HepG2 (cell line): ENCODE measurements around the gene CFI. TPM values are rescaled to one million over a fixed set of nuclear protein-coding genes. Genes with fewer than 3 reads are reported as not detected.

Experiments
- CAMTA2 ChIP-seq: sonication (generic); formaldehyde crosslinking; IDR thresholded peaks from 2 replicates; pipeline ENCODE4 v1.4.0; 2020; ENCODE audit warnings: mild to moderate bottlenecking, missing genetic modification reagents, borderline replicate concordance
- DMAP1 ChIP-seq: IDR thresholded peaks from 2 replicates; pipeline ENCODE4 v1.6.1; 2016
- HMG20B ChIP-seq: conservative IDR thresholded peaks from 2 replicates; pipeline ENCODE4 v1.6.1; 2016; ENCODE audit warnings: missing genetic modification reagents, missing compliant biosample characterization
- NBN ChIP-seq: fragments of 450-650 bp; conservative IDR thresholded peaks from 2 replicates; pipeline ENCODE4 v1.6.1; 2017
- PAF1 ChIP-seq: IDR thresholded peaks from 2 replicates; pipeline ENCODE4 v1.6.1; 2016; ENCODE audit warnings: missing genetic modification reagents, missing compliant biosample characterization
- SMAD9 ChIP-seq: sonication (generic); formaldehyde crosslinking; IDR thresholded peaks from 2 replicates; pipeline ENCODE4 v1.5.1; 2020; ENCODE audit warnings: mild to moderate bottlenecking, missing genetic modification reagents
- ZBTB44 ChIP-seq: sonication (generic); formaldehyde crosslinking; IDR thresholded peaks from 2 replicates; pipeline ENCODE4 v1.4.0; 2020; ENCODE audit warnings: missing genetic modification reagents
- ZNF33A ChIP-seq: sonication (generic); formaldehyde crosslinking; IDR thresholded peaks from 2 replicates; pipeline ENCODE4 v1.5.1; 2020; ENCODE audit warnings: missing genetic modification reagents, mild to moderate bottlenecking, moderate library complexity, borderline replicate concordance
- ZNF609 ChIP-seq: sonication (generic); formaldehyde crosslinking; IDR thresholded peaks from 2 replicates; pipeline ENCODE4 v1.4.0; 2020; ENCODE audit warnings: mild to moderate bottlenecking, missing genetic modification reagents, borderline replicate concordance
- ZNF691 ChIP-seq: sonication (generic); formaldehyde crosslinking; IDR thresholded peaks from 2 replicates; pipeline ENCODE4 v1.4.0; 2020; ENCODE audit warnings: missing genetic modification reagents, low read depth, mild to moderate bottlenecking, borderline replicate concordance
- ZNF773 ChIP-seq: sonication (generic); formaldehyde crosslinking; IDR thresholded peaks from 2 replicates; pipeline ENCODE4 v1.4.0; 2020; ENCODE audit warnings: missing genetic modification reagents, borderline replicate concordance
- polyA plus RNA-seq, 8 experiments: library from polyadenylated mRNA; depleted of rRNA in 3 of 8; stranded (reverse) in 7 of 8; unstranded in 1 of 8; fragments of >200 nt; fragmentation: Illumina TruSeq in 4 of 8; extraction: Trizol in 4 of 8; gene quantifications; 2 replicates each; pipeline versions ENCODE4 v1.2.1 to v1.2.3, GENCODE V29; 2011 to 2016; ENCODE audit warnings: low read depth in 4 of 8, missing spikeins in 1 of 8, mixed read lengths in 1 of 8; ENCODE audit not compliant: insufficient read depth in 1 of 8
- total RNA-seq, 5 experiments: library from RNA; depleted of rRNA; stranded (reverse); fragments of >200 nt; fragmentation: Illumina TruSeq; extraction: Trizol; gene quantifications; 2 replicates each; pipeline ENCODE4 v1.2.3, GENCODE V29; 2016; ENCODE audit warnings: low read depth in 1 of 5
- TF ChIP-seq, protein P1 (sequence below): IDR thresholded peaks from 2 replicates; pipeline ENCODE4 v1.6.1; 2016; ENCODE audit warnings: missing compliant biosample characterization, missing genetic modification reagents, borderline replicate concordance
- TF ChIP-seq, protein P2 (sequence below): sonication (generic); formaldehyde crosslinking; conservative IDR thresholded peaks from 2 replicates; pipeline ENCODE4 v1.8.0; 2022; ENCODE audit warnings: low read depth, missing genetic modification reagents
- TF ChIP-seq, protein P3 (sequence below): sonication (generic); formaldehyde crosslinking; IDR thresholded peaks from 2 replicates; pipeline ENCODE4 v1.9.0; 2021; ENCODE audit warnings: missing genetic modification reagents, borderline replicate concordance

Gene CFI
- total and polyA plus RNA-seq, 2 of the 13 experiments (the other 11 are each of a cell fraction or from before 2014, with no cell fraction given), result 284 to 337 TPM

- TF ChIP-seq ZNF609, result no peak
- peak; percentile 96 for TF ChIP-seq DMAP1 (CRISPR knock-in tag)
- TF ChIP-seq ZNF33A, result no peak
- no peak for TF ChIP-seq ZNF773
- TF ChIP-seq, protein P1, sequence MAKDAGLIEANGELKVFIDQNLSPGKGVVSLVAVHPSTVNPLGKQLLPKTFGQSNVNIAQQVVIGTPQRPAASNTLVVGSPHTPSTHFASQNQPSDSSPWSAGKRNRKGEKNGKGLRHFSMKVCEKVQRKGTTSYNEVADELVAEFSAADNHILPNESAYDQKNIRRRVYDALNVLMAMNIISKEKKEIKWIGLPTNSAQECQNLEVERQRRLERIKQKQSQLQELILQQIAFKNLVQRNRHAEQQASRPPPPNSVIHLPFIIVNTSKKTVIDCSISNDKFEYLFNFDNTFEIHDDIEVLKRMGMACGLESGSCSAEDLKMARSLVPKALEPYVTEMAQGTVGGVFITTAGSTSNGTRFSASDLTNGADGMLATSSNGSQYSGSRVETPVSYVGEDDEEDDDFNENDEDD (CRISPR knock-in tag), result peak; percentile 41; the same call in 1 of the 2 replicates
- no peak for TF ChIP-seq ZNF691
- TF ChIP-seq, protein P2, sequence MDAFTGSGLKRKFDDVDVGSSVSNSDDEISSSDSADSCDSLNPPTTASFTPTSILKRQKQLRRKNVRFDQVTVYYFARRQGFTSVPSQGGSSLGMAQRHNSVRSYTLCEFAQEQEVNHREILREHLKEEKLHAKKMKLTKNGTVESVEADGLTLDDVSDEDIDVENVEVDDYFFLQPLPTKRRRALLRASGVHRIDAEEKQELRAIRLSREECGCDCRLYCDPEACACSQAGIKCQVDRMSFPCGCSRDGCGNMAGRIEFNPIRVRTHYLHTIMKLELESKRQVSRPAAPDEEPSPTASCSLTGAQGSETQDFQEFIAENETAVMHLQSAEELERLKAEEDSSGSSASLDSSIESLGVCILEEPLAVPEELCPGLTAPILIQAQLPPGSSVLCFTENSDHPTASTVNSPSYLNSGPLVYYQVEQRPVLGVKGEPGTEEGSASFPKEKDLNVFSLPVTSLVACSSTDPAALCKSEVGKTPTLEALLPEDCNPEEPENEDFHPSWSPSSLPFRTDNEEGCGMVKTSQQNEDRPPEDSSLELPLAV (CRISPR knock-in tag), result no peak
- peak; percentile 57; the same call in 1 of the 2 replicates for TF ChIP-seq CAMTA2
- TF ChIP-seq NBN, result no peak
- no peak for TF ChIP-seq PAF1 (CRISPR knock-in tag)
- no peak for TF ChIP-seq HMG20B (CRISPR knock-in tag)
- TF ChIP-seq, protein P3, sequence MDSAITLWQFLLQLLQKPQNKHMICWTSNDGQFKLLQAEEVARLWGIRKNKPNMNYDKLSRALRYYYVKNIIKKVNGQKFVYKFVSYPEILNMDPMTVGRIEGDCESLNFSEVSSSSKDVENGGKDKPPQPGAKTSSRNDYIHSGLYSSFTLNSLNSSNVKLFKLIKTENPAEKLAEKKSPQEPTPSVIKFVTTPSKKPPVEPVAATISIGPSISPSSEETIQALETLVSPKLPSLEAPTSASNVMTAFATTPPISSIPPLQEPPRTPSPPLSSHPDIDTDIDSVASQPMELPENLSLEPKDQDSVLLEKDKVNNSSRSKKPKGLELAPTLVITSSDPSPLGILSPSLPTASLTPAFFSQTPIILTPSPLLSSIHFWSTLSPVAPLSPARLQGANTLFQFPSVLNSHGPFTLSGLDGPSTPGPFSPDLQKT, result no peak
- TF ChIP-seq ZBTB44 (CRISPR knock-in tag), result 0 out of 2 replicates have a peak, but pooled peaks have one; percentile 25
- TF ChIP-seq SMAD9 (CRISPR knock-in tag), result peak; percentile 57; the same call in 1 of the 2 replicates
These were observed 13.6 kb upstream of the CFI start, which contains the start of gene GAR1 (continued) for GRCh38 chr4:109815151-109816081.
